Measurements from ENCODE around the gene RARB. TPM values are rescaled to one million over a fixed set of nuclear protein-coding genes. Genes with fewer than 3 reads are reported as not detected.

The RARB gene
- total and polyA plus RNA-seq, 2 of the 13 experiments (the other 11 are each of a cell fraction or from before 2014, with no cell fraction given), result 0.16 TPM; not detected in 1

DNA sequence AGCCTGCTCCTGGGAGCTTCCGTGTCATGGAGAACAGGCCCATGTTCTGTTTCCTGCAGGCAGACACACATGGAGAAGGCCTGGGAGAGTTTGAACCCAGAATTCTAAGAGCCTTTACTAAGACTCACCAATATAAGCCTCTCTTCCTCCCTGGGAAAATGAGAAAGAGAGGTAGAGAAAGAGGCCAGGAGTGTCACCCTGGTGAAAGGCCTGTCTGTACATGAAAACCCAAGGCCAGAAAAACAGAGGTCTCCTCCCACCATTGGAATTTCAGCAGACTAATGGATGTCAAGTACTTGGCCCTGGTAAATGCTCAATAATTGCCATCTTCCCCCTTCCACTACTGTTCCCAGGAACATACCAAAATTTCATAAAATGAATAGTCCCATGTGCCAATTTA, 119.0 kb downstream of the RARB start:
- no peak overlapping the region for H3K9ac ChIP-seq (ENCODE audit: insufficient read depth, low read depth, low read length)
- no peaks in the 10 kb centered on the region for H3K9me3 ChIP-seq (ENCODE audit: low read length)
- H3K27ac ChIP-seq (ENCODE audit: extremely low read length, insufficient read depth, low read length), result no peak overlapping the region
- ChIA-PET POLR2A (no interaction called here), CTCF (ENCODE audit: low intra/inter-chr PET ratio, low total read pairs) (no interaction called here)
- H3K79me2 ChIP-seq (ENCODE audit: insufficient read depth, low read length), result no peaks in the 10 kb centered on the region
- FAIRE-seq (no peak), DNase-seq (ENCODE audit: low spot score) (no peak), ATAC-seq (no peak)
- no peak overlapping the region for H2AFZ ChIP-seq (ENCODE audit: low read length)
- no TSS peak for BruUV-seq (replicated peaks)
- no peak overlapping the region for H3K4me3 ChIP-seq (replicated peaks in 1 of 3; ENCODE audit: insufficient read depth in 1 of 3, low read depth in 2 of 3, low read length in 3 of 3)
- intact Hi-C loops (cut with micrococcal nuclease; ENCODE audit: unreplicated experiment), result no loop called here
- no peaks in the 10 kb centered on the region for H3K36me3 ChIP-seq (replicated peaks in 1 of 2; ENCODE audit: control insufficient read depth in 1 of 2, insufficient read depth in 2 of 2, low read length in 2 of 2)
- no CpG with 5 or more reads among the region's 1 CpG for WGBS (ENCODE audit: low lambda C conversion rate)
- H3K4me1 ChIP-seq (ENCODE audit: insufficient read depth, low read length), result no peaks in the 10 kb centered on the region
- H3K4me2 ChIP-seq (ENCODE audit: low read depth, low read length), result no peak overlapping the region
- in situ Hi-C loops (cut with HindIII; ENCODE audit: extremely low pct_ligation_motif_present, low pct_unique_long_range_greater_than_20kb), result no loop called here
- no peak for TF ChIP-seq MAFG (CRISPR knock-in tag; IDR thresholded peaks at IDR 0.05)
- TF ChIP-seq NFKB2 (CRISPR knock-in tag; IDR thresholded peaks at IDR 0.05; ENCODE audit: borderline replicate concordance), result no peak
- TF ChIP-seq ZNF441 (CRISPR knock-in tag; IDR thresholded peaks at IDR 0.05; ENCODE audit: borderline replicate concordance), result no peak
- TF ChIP-seq, protein P1, sequence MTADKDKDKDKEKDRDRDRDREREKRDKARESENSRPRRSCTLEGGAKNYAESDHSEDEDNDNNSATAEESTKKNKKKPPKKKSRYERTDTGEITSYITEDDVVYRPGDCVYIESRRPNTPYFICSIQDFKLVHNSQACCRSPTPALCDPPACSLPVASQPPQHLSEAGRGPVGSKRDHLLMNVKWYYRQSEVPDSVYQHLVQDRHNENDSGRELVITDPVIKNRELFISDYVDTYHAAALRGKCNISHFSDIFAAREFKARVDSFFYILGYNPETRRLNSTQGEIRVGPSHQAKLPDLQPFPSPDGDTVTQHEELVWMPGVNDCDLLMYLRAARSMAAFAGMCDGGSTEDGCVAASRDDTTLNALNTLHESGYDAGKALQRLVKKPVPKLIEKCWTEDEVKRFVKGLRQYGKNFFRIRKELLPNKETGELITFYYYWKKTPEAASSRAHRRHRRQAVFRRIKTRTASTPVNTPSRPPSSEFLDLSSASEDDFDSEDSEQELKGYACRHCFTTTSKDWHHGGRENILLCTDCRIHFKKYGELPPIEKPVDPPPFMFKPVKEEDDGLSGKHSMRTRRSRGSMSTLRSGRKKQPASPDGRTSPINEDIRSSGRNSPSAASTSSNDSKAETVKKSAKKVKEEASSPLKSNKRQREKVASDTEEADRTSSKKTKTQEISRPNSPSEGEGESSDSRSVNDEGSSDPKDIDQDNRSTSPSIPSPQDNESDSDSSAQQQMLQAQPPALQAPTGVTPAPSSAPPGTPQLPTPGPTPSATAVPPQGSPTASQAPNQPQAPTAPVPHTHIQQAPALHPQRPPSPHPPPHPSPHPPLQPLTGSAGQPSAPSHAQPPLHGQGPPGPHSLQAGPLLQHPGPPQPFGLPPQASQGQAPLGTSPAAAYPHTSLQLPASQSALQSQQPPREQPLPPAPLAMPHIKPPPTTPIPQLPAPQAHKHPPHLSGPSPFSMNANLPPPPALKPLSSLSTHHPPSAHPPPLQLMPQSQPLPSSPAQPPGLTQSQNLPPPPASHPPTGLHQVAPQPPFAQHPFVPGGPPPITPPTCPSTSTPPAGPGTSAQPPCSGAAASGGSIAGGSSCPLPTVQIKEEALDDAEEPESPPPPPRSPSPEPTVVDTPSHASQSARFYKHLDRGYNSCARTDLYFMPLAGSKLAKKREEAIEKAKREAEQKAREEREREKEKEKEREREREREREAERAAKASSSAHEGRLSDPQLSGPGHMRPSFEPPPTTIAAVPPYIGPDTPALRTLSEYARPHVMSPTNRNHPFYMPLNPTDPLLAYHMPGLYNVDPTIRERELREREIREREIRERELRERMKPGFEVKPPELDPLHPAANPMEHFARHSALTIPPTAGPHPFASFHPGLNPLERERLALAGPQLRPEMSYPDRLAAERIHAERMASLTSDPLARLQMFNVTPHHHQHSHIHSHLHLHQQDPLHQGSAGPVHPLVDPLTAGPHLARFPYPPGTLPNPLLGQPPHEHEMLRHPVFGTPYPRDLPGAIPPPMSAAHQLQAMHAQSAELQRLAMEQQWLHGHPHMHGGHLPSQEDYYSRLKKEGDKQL (CRISPR knock-in tag; IDR thresholded peaks at IDR 0.05; ENCODE audit: low read depth), result no peak
- TF ChIP-seq ZNF501 (CRISPR knock-in tag; IDR thresholded peaks at IDR 0.05), result no peak
- no peak for TF ChIP-seq NR2F6 (IDR thresholded peaks at IDR 0.05)
- TF ChIP-seq NR2F6 (CRISPR knock-in tag; IDR thresholded peaks at IDR 0.05), result no peak
- TF ChIP-seq ZNF230 (CRISPR knock-in tag; IDR thresholded peaks at IDR 0.05), result no peak
- TF ChIP-seq REXO4 (CRISPR knock-in tag; IDR thresholded peaks at IDR 0.05; ENCODE audit: borderline replicate concordance), result no peak
- TF ChIP-seq RARG (CRISPR knock-in tag; IDR thresholded peaks at IDR 0.05; ENCODE audit: low read depth), result no peak
- no peak for TF ChIP-seq ZNF256 (CRISPR knock-in tag; conservative IDR thresholded peaks at IDR 0.05)
- TF ChIP-seq ZFP1 (CRISPR knock-in tag; IDR thresholded peaks at IDR 0.05), result no peak
- TF ChIP-seq ATAD3A (CRISPR knock-in tag; IDR thresholded peaks at IDR 0.05), result no peak
- no peak for TF ChIP-seq PHF5A (CRISPR knock-in tag; IDR thresholded peaks at IDR 0.05; ENCODE audit: low read depth, unreplicated experiment)
- TF ChIP-seq, protein P2, sequence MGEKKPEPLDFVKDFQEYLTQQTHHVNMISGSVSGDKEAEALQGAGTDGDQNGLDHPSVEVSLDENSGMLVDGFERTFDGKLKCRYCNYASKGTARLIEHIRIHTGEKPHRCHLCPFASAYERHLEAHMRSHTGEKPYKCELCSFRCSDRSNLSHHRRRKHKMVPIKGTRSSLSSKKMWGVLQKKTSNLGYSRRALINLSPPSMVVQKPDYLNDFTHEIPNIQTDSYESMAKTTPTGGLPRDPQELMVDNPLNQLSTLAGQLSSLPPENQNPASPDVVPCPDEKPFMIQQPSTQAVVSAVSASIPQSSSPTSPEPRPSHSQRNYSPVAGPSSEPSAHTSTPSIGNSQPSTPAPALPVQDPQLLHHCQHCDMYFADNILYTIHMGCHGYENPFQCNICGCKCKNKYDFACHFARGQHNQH (CRISPR knock-in tag; IDR thresholded peaks at IDR 0.05), result no peak
- no peak for TF ChIP-seq KLF12 (CRISPR knock-in tag; IDR thresholded peaks at IDR 0.05; ENCODE audit: borderline replicate concordance)
- TF ChIP-seq, protein P3, sequence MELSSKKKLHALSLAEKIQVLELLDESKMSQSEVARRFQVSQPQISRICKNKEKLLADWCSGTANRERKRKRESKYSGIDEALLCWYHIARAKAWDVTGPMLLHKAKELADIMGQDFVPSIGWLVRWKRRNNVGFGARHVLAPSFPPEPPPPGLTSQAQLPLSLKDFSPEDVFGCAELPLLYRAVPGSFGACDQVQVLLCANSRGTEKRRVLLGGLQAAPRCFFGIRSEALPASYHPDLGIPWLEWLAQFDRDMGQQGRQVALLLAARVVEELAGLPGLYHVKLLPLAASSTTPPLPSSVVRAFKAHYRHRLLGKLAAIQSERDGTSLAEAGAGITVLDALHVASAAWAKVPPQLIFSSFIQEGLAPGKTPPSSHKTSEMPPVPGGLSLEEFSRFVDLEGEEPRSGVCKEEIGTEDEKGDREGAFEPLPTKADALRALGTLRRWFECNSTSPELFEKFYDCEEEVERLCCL (CRISPR knock-in tag; IDR thresholded peaks at IDR 0.05; ENCODE audit: borderline replicate concordance), result no peak
- H3K27me3 ChIP-seq (ENCODE audit: control insufficient read depth in 1 of 2, insufficient read depth in 2 of 2, low read length in 2 of 2), result no peaks in the 10 kb centered on the region
- no peaks in the 10 kb centered on the region for H4K20me1 ChIP-seq (ENCODE audit: insufficient read depth, low read length)

All from HepG2 (cell line).